GDM1 (cell line): ENCODE results near the gene RBCK1.
"Not testable (repeated sequence)": the region's sequence is repeated elsewhere in the genome, so short reads cannot be mapped to it uniquely, and the experiment has no call there.

Experiments used
- DNase-seq: peaks from one replicate; lab custom pipeline; 2025; lab: John Stamatoyannopoulos, UW

The RBCK1 gene

GRCh38 chr20:472889-473292, 64.8 kb downstream of the RBCK1 start:
- DNase-seq, result no peak

DNA sequence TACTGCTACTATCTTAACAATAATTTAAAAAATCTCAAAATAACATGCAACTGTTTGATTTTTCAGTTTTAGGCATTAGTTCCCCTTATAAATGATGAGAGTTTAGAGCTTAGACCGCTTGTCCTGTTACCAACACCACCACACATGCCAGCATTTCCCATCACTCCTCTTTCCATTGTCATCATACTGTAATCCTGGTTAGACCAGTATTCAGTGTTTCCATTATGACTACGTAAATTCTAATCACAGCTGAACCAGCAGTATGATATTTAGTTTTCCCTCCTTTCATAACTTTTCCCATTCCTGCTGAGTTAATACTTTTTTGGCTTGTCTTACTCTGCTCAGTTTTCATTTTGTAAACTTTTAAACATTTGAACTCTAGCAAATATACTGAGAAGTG, 66.5 kb downstream of the RBCK1 start:
- DNase-seq, result no peak

DNA sequence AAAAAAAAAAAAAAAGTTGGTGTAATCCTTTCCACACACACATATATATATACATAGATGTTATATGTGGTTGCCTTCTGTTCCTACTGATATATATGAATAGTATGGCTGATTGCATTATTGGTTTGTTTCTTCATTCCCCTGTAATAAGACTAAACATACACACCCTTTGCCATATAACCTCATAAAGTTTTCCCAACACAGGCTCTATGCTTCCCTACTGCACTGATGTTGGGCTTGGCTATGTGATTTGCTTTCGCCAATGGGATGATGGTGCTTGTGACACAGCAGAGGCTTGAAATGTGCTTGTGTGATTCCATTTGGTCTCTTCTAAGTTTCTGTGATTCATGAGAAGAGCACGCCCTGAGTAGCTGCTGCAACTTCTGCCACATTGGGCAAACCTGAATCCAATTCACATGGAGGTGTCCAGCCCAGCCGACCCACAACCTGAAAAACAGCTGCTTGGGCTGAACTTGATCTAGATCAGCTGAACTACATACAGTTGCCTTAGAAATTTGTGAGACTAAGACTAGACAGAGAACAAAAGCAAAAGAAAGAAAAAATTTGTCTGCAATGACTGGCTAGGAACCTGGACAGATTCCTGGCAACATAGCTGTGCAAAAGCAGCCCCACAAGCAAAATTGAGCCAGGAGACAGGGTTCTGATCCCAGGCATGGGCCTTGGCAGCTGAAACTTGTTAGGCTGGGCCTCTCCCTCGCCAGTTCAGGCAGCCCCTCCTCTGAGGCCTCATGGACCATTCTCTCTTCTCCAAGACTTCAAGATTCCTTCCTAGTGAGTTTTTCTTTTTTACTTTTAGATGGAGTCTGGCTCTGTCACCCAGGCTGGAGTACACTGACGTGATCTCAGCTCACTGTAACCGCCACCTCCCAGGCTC, 67.6 kb downstream of the RBCK1 start:
- DNase-seq, result no peak

- not testable (repeated sequence) for DNase-seq
Measured at GRCh38 chr20:476561-477249, 68.6 kb downstream of the RBCK1 start.

GRCh38 chr20:478010-478948, 70.2 kb downstream of the RBCK1 start:
- DNase-seq, result no peak

DNA sequence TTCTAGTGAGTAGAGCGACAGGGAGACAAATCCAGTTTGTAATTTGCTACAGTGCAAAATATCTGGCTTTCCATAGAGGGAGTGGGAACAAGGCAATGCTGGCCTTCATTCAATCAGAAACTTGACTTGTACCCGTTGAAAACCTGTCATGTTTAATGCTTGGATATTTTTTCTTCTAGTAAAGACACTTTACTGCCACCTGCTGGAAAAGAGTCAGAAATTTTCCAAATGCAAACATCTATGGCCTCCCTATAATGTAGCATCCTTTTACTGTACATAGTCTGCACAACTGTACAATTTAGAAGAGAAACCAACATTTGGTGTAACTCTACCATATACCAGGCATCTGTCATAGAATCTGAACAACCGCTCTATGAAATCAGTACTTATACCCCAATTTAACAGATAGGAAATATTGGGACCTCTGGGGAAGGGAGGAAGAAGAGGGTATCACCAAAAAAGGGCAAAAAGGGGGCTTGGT, 70.9 kb downstream of the RBCK1 start:
- DNase-seq, result peak; percentile 2

DNA sequence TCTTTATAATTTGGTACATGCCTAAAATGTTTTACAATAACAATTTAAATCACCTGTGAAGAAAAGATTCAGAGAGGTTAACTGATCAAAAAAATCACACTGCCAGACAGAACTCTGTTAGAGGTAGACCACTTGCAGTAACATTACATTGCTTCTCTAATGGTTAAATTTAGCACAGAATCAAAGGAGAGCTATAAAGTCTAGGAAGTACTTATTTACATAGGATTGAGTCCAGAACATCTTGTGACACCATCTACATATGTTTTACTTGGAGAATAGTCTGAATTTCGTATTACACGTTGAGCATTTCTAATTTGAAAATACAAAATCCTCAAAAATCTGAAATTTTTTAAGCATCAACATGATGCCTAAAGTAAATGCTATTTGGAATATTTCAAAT, 71.4 kb downstream of the RBCK1 start:
- DNase-seq, result no peak

DNA sequence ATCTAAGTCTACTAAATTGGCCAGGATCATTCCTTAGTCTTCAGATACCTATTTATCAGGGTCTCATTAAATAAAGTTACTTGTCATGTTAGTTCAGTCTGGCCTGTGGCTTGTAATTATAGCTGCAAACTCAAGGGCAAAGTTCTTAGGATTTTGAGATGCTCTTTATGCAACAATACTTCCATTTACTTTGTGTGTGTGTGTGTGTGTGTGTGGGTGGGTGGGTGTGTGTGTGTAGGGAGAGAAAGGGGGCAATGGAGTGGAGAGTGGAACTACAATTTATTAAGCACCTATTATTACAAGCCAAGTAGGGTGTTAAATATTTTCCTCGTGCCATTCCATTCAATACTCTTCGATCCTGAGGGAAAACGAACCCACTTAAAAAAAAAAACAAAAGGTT, 71.9 kb downstream of the RBCK1 start:
- DNase-seq, result no peak

DNA sequence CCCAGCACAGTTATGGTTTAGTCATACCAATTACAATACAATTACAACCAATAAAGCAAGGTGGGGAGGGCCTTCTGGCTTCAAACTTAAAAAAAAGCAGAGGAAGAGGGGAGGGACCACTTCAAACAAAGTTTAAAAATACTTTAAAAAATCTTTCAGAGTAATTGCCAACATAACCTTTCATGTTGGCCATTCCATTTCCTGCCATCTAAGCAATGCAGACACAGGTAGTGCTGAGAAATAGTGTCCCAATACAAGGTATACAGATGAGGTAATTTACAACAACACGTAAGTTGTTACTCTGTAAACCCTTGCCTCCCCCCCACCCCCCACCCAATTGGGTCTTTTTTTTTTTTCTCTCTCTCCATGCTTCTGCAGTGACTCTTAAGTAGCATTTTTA, 73.1 kb downstream of the RBCK1 start:
- no peak for DNase-seq
